ENCODE data around the gene PLXNA2.

DNA sequence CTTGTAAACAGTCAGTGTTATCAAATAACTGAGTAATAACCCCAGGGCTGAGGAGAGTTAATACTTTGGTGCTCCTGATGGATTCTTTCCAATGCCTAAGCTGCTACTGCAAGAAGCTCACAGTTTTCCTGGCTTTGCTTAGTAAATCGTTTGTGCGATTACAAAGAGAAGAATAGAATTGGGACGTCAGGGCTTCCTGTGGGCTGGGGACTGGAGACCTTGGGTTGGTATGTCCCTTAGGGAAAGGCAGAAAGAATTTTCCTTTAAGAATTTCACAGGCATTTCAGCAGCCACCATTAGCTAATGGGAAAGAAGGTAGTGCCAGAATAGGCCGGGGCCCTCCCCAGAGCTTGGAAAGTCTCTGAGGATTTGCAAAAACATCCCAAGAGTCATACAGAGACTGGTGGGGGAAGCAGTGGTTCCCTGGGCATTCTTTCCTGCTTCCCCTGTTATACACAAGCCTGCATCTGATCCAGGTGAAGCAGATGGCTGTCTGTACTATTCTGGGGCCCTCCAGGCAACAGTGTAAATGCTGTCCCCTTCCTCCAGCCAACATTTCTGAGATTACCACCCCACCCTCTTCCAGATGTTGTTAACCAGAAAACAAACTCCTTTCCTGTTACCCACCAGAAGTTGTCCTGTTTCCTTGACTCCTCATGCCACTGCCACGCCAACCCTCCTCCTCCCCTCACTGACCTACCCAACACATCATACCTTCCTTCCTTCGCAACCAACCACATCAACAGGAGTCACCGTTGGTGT is 40.2 kb downstream of the PLXNA2 start:
- no peak for TF ChIP-seq CSRNP3 (CRISPR knock-in tag; IDR thresholded peaks at IDR 0.05)
- no peak for TF ChIP-seq ZFP30 (CRISPR knock-in tag; IDR thresholded peaks at IDR 0.05)
- TF ChIP-seq, protein P1, sequence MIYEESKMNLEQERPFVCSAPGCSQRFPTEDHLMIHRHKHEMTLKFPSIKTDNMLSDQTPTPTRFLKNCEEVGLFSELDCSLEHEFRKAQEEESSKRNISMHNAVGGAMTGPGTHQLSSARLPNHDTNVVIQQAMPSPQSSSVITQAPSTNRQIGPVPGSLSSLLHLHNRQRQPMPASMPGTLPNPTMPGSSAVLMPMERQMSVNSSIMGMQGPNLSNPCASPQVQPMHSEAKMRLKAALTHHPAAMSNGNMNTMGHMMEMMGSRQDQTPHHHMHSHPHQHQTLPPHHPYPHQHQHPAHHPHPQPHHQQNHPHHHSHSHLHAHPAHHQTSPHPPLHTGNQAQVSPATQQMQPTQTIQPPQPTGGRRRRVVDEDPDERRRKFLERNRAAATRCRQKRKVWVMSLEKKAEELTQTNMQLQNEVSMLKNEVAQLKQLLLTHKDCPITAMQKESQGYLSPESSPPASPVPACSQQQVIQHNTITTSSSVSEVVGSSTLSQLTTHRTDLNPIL (CRISPR knock-in tag; IDR thresholded peaks at IDR 0.05; ENCODE audit: low read depth) = no peak
- no peak for TF ChIP-seq PPARA (CRISPR knock-in tag; IDR thresholded peaks at IDR 0.05; ENCODE audit: borderline replicate concordance)
- TF ChIP-seq, protein P2, sequence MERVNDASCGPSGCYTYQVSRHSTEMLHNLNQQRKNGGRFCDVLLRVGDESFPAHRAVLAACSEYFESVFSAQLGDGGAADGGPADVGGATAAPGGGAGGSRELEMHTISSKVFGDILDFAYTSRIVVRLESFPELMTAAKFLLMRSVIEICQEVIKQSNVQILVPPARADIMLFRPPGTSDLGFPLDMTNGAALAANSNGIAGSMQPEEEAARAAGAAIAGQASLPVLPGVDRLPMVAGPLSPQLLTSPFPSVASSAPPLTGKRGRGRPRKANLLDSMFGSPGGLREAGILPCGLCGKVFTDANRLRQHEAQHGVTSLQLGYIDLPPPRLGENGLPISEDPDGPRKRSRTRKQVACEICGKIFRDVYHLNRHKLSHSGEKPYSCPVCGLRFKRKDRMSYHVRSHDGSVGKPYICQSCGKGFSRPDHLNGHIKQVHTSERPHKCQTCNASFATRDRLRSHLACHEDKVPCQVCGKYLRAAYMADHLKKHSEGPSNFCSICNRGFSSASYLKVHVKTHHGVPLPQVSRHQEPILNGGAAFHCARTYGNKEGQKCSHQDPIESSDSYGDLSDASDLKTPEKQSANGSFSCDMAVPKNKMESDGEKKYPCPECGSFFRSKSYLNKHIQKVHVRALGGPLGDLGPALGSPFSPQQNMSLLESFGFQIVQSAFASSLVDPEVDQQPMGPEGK (CRISPR knock-in tag; IDR thresholded peaks at IDR 0.05; ENCODE audit: borderline replicate concordance) = no peak
- TF ChIP-seq, protein P3, sequence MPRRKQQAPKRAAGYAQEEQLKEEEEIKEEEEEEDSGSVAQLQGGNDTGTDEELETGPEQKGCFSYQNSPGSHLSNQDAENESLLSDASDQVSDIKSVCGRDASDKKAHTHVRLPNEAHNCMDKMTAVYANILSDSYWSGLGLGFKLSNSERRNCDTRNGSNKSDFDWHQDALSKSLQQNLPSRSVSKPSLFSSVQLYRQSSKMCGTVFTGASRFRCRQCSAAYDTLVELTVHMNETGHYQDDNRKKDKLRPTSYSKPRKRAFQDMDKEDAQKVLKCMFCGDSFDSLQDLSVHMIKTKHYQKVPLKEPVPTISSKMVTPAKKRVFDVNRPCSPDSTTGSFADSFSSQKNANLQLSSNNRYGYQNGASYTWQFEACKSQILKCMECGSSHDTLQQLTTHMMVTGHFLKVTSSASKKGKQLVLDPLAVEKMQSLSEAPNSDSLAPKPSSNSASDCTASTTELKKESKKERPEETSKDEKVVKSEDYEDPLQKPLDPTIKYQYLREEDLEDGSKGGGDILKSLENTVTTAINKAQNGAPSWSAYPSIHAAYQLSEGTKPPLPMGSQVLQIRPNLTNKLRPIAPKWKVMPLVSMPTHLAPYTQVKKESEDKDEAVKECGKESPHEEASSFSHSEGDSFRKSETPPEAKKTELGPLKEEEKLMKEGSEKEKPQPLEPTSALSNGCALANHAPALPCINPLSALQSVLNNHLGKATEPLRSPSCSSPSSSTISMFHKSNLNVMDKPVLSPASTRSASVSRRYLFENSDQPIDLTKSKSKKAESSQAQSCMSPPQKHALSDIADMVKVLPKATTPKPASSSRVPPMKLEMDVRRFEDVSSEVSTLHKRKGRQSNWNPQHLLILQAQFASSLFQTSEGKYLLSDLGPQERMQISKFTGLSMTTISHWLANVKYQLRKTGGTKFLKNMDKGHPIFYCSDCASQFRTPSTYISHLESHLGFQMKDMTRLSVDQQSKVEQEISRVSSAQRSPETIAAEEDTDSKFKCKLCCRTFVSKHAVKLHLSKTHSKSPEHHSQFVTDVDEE (CRISPR knock-in tag; IDR thresholded peaks at IDR 0.05) = no peak
- no peak for TF ChIP-seq SNAI2 (CRISPR knock-in tag; IDR thresholded peaks at IDR 0.05)
- TF ChIP-seq OSR1 (CRISPR knock-in tag; IDR thresholded peaks at IDR 0.05) = no peak
- TF ChIP-seq ARNTL (CRISPR knock-in tag; IDR thresholded peaks at IDR 0.05; ENCODE audit: borderline replicate concordance, low read depth) = no peak
- TF ChIP-seq ZFP3 (CRISPR knock-in tag; IDR thresholded peaks at IDR 0.05) = no peak
- TF ChIP-seq CSDC2 (CRISPR knock-in tag; IDR thresholded peaks at IDR 0.05) = no peak
- no peak for TF ChIP-seq ESRRG (CRISPR knock-in tag; IDR thresholded peaks at IDR 0.05)
- TF ChIP-seq TCF4 (CRISPR knock-in tag; IDR thresholded peaks at IDR 0.05; ENCODE audit: borderline replicate concordance) = no peak
- no peak for TF ChIP-seq RARB (CRISPR knock-in tag; IDR thresholded peaks at IDR 0.05)
